HG03064 (cell line): Measurements from ENCODE around the gene PCK2.

ENCODE experiments used
- ATAC-seq: cut with Tn5 transposase; IDR thresholded peaks from one replicate; pipeline ENCODE4 v1.9.1; 2021; ENCODE audit warnings: low read depth; ENCODE audit not compliant: unreplicated experiment

PCK2 gene

GRCh38 chr14:24060984-24061913 lies 32.9 kb upstream of the PCK2 start:
- no peak for ATAC-seq

GRCh38 chr14:24062216-24062980 lies 31.7 kb upstream of the PCK2 start:
- ATAC-seq: no peak

GRCh38 chr14:24063263-24063836 lies 30.8 kb upstream of the PCK2 start:
- no peak for ATAC-seq

GRCh38 chr14:24064091-24064795 lies 29.9 kb upstream of the PCK2 start:
- ATAC-seq: no peak

GRCh38 chr14:24064856-24065255 lies 29.3 kb upstream of the PCK2 start:
- ATAC-seq: no peak

- no peak for ATAC-seq
Measured at GRCh38 chr14:24065408-24065807, 28.7 kb upstream of the PCK2 start.

GRCh38 chr14:24066496-24067132 lies 27.5 kb upstream of the PCK2 start:
- ATAC-seq: no peak

GRCh38 chr14:24067133-24068082 lies 26.7 kb upstream of the PCK2 start:
- no peak for ATAC-seq

GRCh38 chr14:24068711-24069410 lies 25.2 kb upstream of the PCK2 start:
- no peak for ATAC-seq

GRCh38 chr14:24069411-24069735 lies 24.7 kb upstream of the PCK2 start:
- ATAC-seq: no peak

GRCh38 chr14:24070285-24071143 lies 23.6 kb upstream of the PCK2 start:
- ATAC-seq: no peak

- no peak for ATAC-seq
Measured at GRCh38 chr14:24071144-24071697, 22.9 kb upstream of the PCK2 start, which contains the start of gene CPNE6. Gene CPNE6 (plus strand): TSS chr14:24071562. CDS start chr14:24072937, 1,375 bp downstream.

- ATAC-seq: no peak
Measured at GRCh38 chr14:24071836-24072430, 22.2 kb upstream of the PCK2 start.

GRCh38 chr14:24072436-24072835 lies 21.7 kb upstream of the PCK2 start:
- no peak for ATAC-seq

GRCh38 chr14:24072881-24073877 lies 20.9 kb upstream of the PCK2 start:
- ATAC-seq: no peak
